ENCODE measurements around the gene CHCHD3.
A peak's percentile ranks its signal among the peaks of the same experiment; 100 is the strongest.

The CHCHD3 gene

DNA sequence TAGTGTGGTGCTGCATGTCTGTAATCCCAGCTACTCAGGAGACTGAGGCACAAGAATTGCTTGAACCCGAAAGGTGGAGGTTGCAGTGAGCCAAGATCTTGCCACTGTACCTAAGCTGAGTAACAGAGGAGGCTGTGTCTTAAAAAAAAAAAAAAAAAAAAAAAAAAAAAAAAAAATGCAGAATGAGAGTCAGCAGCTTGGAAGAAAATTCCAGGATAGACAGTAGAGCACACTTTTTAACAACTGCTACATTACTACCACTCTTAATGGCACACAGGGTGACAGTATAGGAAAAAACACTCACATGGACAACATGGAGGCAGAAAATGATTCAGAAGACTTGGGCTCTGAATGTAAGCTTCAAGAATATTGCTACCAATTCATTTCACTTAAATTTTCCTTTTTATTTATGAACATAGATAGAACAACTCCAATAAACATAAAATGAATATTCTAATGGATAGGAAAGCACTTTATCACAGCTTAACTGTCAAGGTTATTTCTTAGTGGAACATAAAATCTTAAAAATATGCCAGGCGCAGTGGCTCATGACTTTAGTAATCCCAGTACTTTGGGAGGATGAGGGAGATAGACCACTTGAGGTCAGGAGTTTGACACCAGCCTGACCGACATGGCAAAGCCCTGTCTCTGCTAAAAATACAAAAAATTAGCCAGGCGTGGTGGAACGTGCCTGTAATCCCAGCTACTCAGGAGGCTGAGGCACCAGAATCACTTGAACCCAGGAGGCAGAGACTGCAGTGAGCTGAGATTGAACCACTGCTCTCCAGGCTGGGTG lies 31.5 kb downstream of the CHCHD3 start:
- H3K36me3 ChIP-seq (ENCODE audit: control insufficient read depth in 2 of 2, insufficient read depth in 1 of 2, low read length in 2 of 2), result peaks cover 0 to 3% of the 10 kb centered on the region in 2 experiments; a peak in 1 of 3 replicates
- H3K9me3 ChIP-seq (ENCODE audit: control insufficient read depth, insufficient read depth, low read depth, low read length), result no peaks in the 10 kb centered on the region
- no peak overlapping the region for H3K27ac ChIP-seq (ENCODE audit: extremely low read depth, low read depth, low read length)
- CTCF ChIA-PET, result interaction anchor here (1.1 to 1.6 kb wide), 3 partner anchors 11 to 68 kb away, joined by 3 to 6 read pairs (median 6); no protein-coding TSS in a partner anchor
- peaks cover 13% of the 10 kb centered on the region for H3K4me1 ChIP-seq (ENCODE audit: control insufficient read depth, insufficient read depth, low read length)
- POLR2A ChIA-PET, result no interaction called here
- H3K4me3 ChIP-seq (ENCODE audit: low read depth, low read length), result no peak overlapping the region
- TF ChIP-seq ZNF544 (tag by site-specific recombination; IDR thresholded peaks at IDR 0.05) (no peak), ZNF138 (tag by site-specific recombination; IDR thresholded peaks at IDR 0.05; ENCODE audit: borderline replicate concordance) (no peak), ZNF394 (tag by site-specific recombination; IDR thresholded peaks at IDR 0.05; ENCODE audit: borderline replicate concordance) (no peak)
- TF ChIP-seq, protein P1, sequence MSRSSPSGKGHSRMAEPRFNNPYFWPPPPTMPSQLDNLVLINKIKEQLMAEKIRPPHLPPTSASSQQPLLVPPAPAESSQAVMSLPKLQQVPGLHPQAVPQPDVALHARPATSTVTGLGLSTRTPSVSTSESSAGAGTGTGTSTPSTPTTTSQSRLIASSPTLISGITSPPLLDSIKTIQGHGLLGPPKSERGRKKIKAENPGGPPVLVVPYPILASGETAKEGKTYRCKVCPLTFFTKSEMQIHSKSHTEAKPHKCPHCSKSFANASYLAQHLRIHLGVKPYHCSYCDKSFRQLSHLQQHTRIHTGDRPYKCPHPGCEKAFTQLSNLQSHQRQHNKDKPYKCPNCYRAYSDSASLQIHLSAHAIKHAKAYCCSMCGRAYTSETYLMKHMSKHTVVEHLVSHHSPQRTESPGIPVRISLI (tag by site-specific recombination; IDR thresholded peaks at IDR 0.05), result peak; percentile 91

DNA sequence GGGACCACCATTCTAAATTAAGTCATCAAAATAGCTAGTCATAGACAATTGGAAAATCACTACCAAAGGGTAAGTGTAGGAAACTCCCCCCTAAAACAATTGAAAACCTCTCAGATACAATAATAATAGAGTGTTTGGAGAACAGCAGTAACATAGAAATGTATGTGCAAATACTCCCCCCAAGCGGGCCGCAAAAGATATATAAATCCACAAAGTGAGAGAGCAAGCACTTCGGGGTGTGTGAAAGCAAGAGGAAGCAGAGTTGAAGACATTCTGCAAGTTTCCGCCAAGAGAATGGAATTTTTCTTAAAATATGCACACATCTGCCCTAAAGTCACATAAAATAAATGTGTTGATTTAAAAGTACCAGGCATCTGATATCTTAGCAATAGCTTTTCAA lies 33.3 kb downstream of the CHCHD3 start:
- TF ChIP-seq KLF9 (tag by site-specific recombination; IDR thresholded peaks at IDR 0.05; ENCODE audit: low read depth), result no peak
- no peak for TF ChIP-seq ZNF707 (tag by site-specific recombination; IDR thresholded peaks at IDR 0.05)
- TF ChIP-seq ZNF677 (tag by site-specific recombination; IDR thresholded peaks at IDR 0.05), result no peak
- TF ChIP-seq ZNF701 (tag by site-specific recombination; IDR thresholded peaks at IDR 0.05), result no peak
- TF ChIP-seq ZNF660 (tag by site-specific recombination; IDR thresholded peaks at IDR 0.05), result no peak
- no peak for TF ChIP-seq YY2 (tag by site-specific recombination; IDR thresholded peaks at IDR 0.05)
- TF ChIP-seq ZNF596 (tag by site-specific recombination; IDR thresholded peaks at IDR 0.05), result no peak
- H3K27ac ChIP-seq (ENCODE audit: extremely low read depth, low read depth, low read length), result no peak overlapping the region
- POLR2A ChIA-PET, result no interaction called here
- no peak overlapping the region for H3K4me3 ChIP-seq (ENCODE audit: low read depth, low read length)
- no peaks in the 10 kb centered on the region for H3K9me3 ChIP-seq (ENCODE audit: control insufficient read depth, insufficient read depth, low read depth, low read length)
- CTCF ChIA-PET, result no interaction called here
- H3K36me3 ChIP-seq (ENCODE audit: control insufficient read depth in 2 of 2, insufficient read depth in 1 of 2, low read length in 2 of 2), result peaks cover 0 to 3% of the 10 kb centered on the region in 2 experiments; a peak in 1 of 3 replicates
- peaks cover 7% of the 10 kb centered on the region for H3K4me1 ChIP-seq (ENCODE audit: control insufficient read depth, insufficient read depth, low read length)

DNA sequence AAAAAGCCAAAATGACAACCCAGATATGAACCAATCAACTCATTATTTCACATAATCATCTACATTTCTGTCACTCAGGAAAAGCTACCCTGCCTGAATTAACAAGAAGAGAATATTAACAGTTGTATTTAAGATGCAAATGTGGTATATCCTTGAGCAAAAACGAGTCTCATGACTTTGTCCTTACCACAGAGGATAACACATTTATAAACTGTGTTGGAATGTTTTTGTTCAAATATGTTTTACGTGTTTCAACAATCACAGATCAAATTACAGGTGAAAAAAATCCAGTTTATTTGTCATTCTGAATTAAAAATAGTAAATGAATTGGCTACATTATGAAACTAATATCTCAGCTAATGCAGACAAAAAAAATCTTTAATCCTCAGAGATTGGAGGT lies 34.6 kb downstream of the CHCHD3 start:
- no peak overlapping the region for H3K27ac ChIP-seq (ENCODE audit: extremely low read depth, low read depth, low read length)
- POLR2A ChIA-PET, result no interaction called here
- CTCF ChIA-PET, result no interaction called here
- H3K36me3 ChIP-seq (ENCODE audit: control insufficient read depth in 2 of 2, insufficient read depth in 1 of 2, low read length in 2 of 2), result peaks cover 0 to 3% of the 10 kb centered on the region in 2 experiments; a peak in 1 of 3 replicates
- no peak overlapping the region for H3K4me3 ChIP-seq (ENCODE audit: low read depth, low read length)
- H3K9me3 ChIP-seq (ENCODE audit: control insufficient read depth, insufficient read depth, low read depth, low read length), result no peaks in the 10 kb centered on the region
- peaks cover 7% of the 10 kb centered on the region for H3K4me1 ChIP-seq (ENCODE audit: control insufficient read depth, insufficient read depth, low read length)
- TF ChIP-seq ZNF37A (tag by site-specific recombination; IDR thresholded peaks at IDR 0.05) (no peak), ZSCAN30 (tag by site-specific recombination; IDR thresholded peaks at IDR 0.05) (no peak), ZNF174 (tag by site-specific recombination; IDR thresholded peaks at IDR 0.05) (no peak), RBAK (tag by site-specific recombination; IDR thresholded peaks at IDR 0.05) (no peak), ZNF394 (tag by site-specific recombination; IDR thresholded peaks at IDR 0.05; ENCODE audit: borderline replicate concordance) (no peak), ZNF114 (tag by site-specific recombination; IDR thresholded peaks at IDR 0.05) (no peak), ZNF707 (tag by site-specific recombination; IDR thresholded peaks at IDR 0.05) (no peak), ZNF155 (tag by site-specific recombination; IDR thresholded peaks at IDR 0.05) (no peak), ZNF202 (tag by site-specific recombination; IDR thresholded peaks at IDR 0.05; ENCODE audit: borderline replicate concordance) (no peak), ZNF660 (tag by site-specific recombination; IDR thresholded peaks at IDR 0.05) (no peak)
- TF ChIP-seq, protein P2, sequence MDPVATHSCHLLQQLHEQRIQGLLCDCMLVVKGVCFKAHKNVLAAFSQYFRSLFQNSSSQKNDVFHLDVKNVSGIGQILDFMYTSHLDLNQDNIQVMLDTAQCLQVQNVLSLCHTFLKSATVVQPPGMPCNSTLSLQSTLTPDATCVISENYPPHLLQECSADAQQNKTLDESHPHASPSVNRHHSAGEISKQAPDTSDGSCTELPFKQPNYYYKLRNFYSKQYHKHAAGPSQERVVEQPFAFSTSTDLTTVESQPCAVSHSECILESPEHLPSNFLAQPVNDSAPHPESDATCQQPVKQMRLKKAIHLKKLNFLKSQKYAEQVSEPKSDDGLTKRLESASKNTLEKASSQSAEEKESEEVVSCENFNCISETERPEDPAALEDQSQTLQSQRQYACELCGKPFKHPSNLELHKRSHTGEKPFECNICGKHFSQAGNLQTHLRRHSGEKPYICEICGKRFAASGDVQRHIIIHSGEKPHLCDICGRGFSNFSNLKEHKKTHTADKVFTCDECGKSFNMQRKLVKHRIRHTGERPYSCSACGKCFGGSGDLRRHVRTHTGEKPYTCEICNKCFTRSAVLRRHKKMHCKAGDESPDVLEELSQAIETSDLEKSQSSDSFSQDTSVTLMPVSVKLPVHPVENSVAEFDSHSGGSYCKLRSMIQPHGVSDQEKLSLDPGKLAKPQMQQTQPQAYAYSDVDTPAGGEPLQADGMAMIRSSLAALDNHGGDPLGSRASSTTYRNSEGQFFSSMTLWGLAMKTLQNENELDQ (tag by site-specific recombination; IDR thresholded peaks at IDR 0.05; ENCODE audit: low read depth), result no peak
- TF ChIP-seq, protein P3, sequence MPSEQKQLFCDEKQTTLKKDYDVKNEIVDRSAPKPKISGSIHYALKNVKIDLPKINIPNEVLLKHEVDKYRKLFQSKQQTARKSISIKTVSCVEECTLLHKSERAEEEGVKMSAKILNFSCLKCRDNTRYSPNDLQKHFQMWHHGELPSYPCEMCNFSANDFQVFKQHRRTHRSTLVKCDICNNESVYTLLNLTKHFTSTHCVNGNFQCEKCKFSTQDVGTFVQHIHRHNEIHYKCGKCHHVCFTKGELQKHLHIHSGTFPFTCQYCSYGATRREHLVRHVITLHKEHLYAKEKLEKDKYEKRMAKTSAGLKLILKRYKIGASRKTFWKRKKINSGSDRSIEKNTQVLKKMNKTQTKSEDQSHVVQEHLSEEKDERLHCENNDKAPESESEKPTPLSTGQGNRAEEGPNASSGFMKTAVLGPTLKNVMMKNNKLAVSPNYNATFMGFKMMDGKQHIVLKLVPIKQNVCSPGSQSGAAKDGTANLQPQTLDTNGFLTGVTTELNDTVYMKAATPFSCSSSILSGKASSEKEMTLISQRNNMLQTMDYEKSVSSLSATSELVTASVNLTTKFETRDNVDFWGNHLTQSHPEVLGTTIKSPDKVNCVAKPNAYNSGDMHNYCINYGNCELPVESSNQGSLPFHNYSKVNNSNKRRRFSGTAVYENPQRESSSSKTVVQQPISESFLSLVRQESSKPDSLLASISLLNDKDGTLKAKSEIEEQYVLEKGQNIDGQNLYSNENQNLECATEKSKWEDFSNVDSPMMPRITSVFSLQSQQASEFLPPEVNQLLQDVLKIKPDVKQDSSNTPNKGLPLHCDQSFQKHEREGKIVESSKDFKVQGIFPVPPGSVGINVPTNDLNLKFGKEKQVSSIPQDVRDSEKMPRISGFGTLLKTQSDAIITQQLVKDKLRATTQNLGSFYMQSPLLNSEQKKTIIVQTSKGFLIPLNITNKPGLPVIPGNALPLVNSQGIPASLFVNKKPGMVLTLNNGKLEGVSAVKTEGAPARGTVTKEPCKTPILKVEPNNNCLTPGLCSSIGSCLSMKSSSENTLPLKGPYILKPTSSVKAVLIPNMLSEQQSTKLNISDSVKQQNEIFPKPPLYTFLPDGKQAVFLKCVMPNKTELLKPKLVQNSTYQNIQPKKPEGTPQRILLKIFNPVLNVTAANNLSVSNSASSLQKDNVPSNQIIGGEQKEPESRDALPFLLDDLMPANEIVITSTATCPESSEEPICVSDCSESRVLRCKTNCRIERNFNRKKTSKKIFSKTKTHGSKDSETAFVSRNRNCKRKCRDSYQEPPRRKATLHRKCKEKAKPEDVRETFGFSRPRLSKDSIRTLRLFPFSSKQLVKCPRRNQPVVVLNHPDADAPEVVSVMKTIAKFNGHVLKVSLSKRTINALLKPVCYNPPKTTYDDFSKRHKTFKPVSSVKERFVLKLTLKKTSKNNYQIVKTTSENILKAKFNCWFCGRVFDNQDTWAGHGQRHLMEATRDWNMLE (tag by site-specific recombination; conservative IDR thresholded peaks at IDR 0.05; ENCODE audit: low read depth), result no peak
- TF ChIP-seq, protein P4, sequence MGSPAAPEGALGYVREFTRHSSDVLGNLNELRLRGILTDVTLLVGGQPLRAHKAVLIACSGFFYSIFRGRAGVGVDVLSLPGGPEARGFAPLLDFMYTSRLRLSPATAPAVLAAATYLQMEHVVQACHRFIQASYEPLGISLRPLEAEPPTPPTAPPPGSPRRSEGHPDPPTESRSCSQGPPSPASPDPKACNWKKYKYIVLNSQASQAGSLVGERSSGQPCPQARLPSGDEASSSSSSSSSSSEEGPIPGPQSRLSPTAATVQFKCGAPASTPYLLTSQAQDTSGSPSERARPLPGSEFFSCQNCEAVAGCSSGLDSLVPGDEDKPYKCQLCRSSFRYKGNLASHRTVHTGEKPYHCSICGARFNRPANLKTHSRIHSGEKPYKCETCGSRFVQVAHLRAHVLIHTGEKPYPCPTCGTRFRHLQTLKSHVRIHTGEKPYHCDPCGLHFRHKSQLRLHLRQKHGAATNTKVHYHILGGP (tag by site-specific recombination; IDR thresholded peaks at IDR 0.05), result no peak
